HepG2 (cell line): Measurements from ENCODE around the gene MYLK. TPM values are rescaled to one million over a fixed set of nuclear protein-coding genes. Genes with fewer than 3 reads are reported as not detected.

Experiments
- ATF7-NPFF ChIP-seq: sonication (generic); formaldehyde crosslinking; IDR thresholded peaks from 2 replicates; pipeline ENCODE4 v1.8.1; 2023; ENCODE audit warnings: mild to moderate bottlenecking, low read depth, missing genetic modification reagents, moderate library complexity
- CAMTA2 ChIP-seq: sonication (generic); formaldehyde crosslinking; IDR thresholded peaks from 2 replicates; pipeline ENCODE4 v1.4.0; 2020; ENCODE audit warnings: mild to moderate bottlenecking, missing genetic modification reagents, borderline replicate concordance
- KDM3A ChIP-seq: IDR thresholded peaks from 2 replicates; pipeline ENCODE4 v1.6.1; 2018; ENCODE audit warnings: low read depth, missing compliant biosample characterization
- KDM5B ChIP-seq: sonication (generic); formaldehyde crosslinking; IDR thresholded peaks from 2 replicates; pipeline ENCODE4 v1.4.0; 2020; ENCODE audit warnings: missing genetic modification reagents, mild to moderate bottlenecking, borderline replicate concordance
- MEIS1 ChIP-seq: sonication (generic); formaldehyde crosslinking; IDR thresholded peaks from 2 replicates; pipeline ENCODE4 v1.9.0; 2021; ENCODE audit warnings: mild to moderate bottlenecking, missing genetic modification reagents, moderate library complexity, borderline replicate concordance
- MTF2 ChIP-seq: sonication (generic); formaldehyde crosslinking; IDR thresholded peaks from 2 replicates; pipeline ENCODE4 v1.5.0; 2020; ENCODE audit warnings: missing genetic modification reagents, borderline replicate concordance
- SETDB1 ChIP-seq: sonication (generic); formaldehyde crosslinking; IDR thresholded peaks from 2 replicates; pipeline ENCODE4 v1.5.1; 2020; ENCODE audit warnings: missing genetic modification reagents, mild to moderate bottlenecking, borderline replicate concordance
- SMC3 ChIP-seq: IDR thresholded peaks from 2 replicates; pipeline ENCODE4 v1.6.1; 2011; ENCODE audit warnings: low read length, improper control_type of control experiment
- SP4 ChIP-seq: sonication (generic); formaldehyde crosslinking; IDR thresholded peaks from 2 replicates; pipeline ENCODE4 v1.8.1; 2023; ENCODE audit warnings: mild to moderate bottlenecking, missing genetic modification reagents
- TEAD3 ChIP-seq: optimal IDR thresholded peaks from 2 replicates; pipeline ENCODE3; 2016; ENCODE audit warnings: borderline replicate concordance
- ZFP90 ChIP-seq: sonication (generic); formaldehyde crosslinking; IDR thresholded peaks from 2 replicates; pipeline ENCODE4 v1.8.0; 2022; ENCODE audit warnings: missing genetic modification reagents, mild to moderate bottlenecking, inconsistent platforms, borderline replicate concordance
- ZMYM2 ChIP-seq: sonication (generic); formaldehyde crosslinking; IDR thresholded peaks from 2 replicates; pipeline ENCODE4 v1.8.0; 2022; ENCODE audit warnings: mild to moderate bottlenecking, missing genetic modification reagents
- ZNF256 ChIP-seq: sonication (generic); formaldehyde crosslinking; conservative IDR thresholded peaks from 2 replicates; pipeline ENCODE4 v1.4.0; 2020; ENCODE audit warnings: missing genetic modification reagents
- ZNF382 ChIP-seq: sonication (generic); formaldehyde crosslinking; IDR thresholded peaks from 2 replicates; pipeline ENCODE4 v1.5.0; 2020; ENCODE audit warnings: missing genetic modification reagents, mild to moderate bottlenecking, borderline replicate concordance
- ZNF431 ChIP-seq: sonication (generic); formaldehyde crosslinking; IDR thresholded peaks from 2 replicates; pipeline ENCODE4 v1.9.0; 2022; ENCODE audit warnings: missing genetic modification reagents, low read depth, mild to moderate bottlenecking, borderline replicate concordance
- ZNF839 ChIP-seq: sonication (generic); formaldehyde crosslinking; IDR thresholded peaks from 2 replicates; pipeline ENCODE4 v1.4.0; 2020; ENCODE audit warnings: missing genetic modification reagents, mild to moderate bottlenecking, borderline replicate concordance
- polyA plus RNA-seq, 8 experiments: library from polyadenylated mRNA; depleted of rRNA in 3 of 8; stranded (reverse) in 7 of 8; unstranded in 1 of 8; fragments of >200 nt; fragmentation: Illumina TruSeq in 4 of 8; extraction: Trizol in 4 of 8; gene quantifications; 2 replicates each; pipeline versions ENCODE4 v1.2.1 to v1.2.3, GENCODE V29; 2011 to 2016; ENCODE audit warnings: low read depth in 4 of 8, missing spikeins in 1 of 8, mixed read lengths in 1 of 8; ENCODE audit not compliant: insufficient read depth in 1 of 8
- total RNA-seq, 5 experiments: library from RNA; depleted of rRNA; stranded (reverse); fragments of >200 nt; fragmentation: Illumina TruSeq; extraction: Trizol; gene quantifications; 2 replicates each; pipeline ENCODE4 v1.2.3, GENCODE V29; 2016; ENCODE audit warnings: low read depth in 1 of 5
- TF ChIP-seq, protein P1 (sequence below): IDR thresholded peaks from 2 replicates; pipeline ENCODE4 v1.6.1; 2016; ENCODE audit warnings: low read depth, control low read depth
- TF ChIP-seq, protein P2 (sequence below): IDR thresholded peaks from 2 replicates; pipeline ENCODE4 v1.4.0; 2020; ENCODE audit warnings: mild to moderate bottlenecking, missing genetic modification reagents
- TF ChIP-seq, protein P3 (sequence below): sonication (generic); formaldehyde crosslinking; IDR thresholded peaks from 2 replicates; pipeline ENCODE4 v1.8.1; 2022; ENCODE audit warnings: mild to moderate bottlenecking, missing genetic modification reagents
- TF ChIP-seq, protein P4 (sequence below): sonication (generic); formaldehyde crosslinking; IDR thresholded peaks from 2 replicates; pipeline ENCODE4 v1.5.0; 2020; ENCODE audit warnings: missing genetic modification reagents
- TF ChIP-seq, protein P5 (sequence below): IDR thresholded peaks from 2 replicates; pipeline ENCODE4 v1.6.1; 2018; ENCODE audit warnings: missing genetic modification reagents

Gene MYLK
- total and polyA plus RNA-seq, 2 of the 13 experiments (the other 11 are each of a cell fraction or from before 2014, with no cell fraction given): 10.6 to 34.9 TPM

DNA sequence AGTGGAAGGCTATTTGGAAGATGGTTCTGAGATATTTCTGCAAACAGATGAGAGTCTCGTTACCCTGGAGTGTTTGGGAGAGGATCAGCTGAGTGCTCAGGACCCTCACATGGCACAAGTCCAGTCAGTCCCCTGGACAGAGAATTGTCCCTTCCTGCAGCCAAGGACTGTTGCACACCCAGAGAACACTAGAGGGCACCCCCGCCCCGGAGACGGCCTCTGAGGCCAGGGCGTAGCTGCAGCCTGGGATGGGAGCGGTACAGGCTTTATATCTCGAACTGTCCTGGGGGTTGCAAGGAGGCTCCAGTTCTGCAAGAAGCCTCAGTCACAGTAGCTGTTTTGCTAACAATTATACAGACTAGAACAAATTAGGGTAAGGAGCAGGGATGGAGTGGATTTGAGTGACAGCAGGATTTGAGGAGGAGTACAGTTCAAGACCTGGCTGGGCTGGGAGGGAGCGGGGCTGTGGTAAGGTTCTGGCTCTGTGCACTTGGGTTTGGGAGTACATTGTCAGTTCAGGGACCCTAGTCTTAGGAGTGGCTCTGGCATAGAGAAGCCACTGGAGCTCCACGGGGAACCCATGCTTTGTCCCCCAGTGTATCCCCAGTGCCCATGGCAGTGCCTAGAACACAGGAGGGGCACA lies 231.7 kb downstream of the MYLK start (continued):
- TF ChIP-seq, protein P1, sequence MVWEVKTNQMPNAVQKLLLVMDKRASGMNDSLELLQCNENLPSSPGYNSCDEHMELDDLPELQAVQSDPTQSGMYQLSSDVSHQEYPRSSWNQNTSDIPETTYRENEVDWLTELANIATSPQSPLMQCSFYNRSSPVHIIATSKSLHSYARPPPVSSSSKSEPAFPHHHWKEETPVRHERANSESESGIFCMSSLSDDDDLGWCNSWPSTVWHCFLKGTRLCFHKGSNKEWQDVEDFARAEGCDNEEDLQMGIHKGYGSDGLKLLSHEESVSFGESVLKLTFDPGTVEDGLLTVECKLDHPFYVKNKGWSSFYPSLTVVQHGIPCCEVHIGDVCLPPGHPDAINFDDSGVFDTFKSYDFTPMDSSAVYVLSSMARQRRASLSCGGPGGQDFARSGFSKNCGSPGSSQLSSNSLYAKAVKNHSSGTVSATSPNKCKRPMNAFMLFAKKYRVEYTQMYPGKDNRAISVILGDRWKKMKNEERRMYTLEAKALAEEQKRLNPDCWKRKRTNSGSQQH (CRISPR knock-in tag): no peak
- TF ChIP-seq, protein P2, sequence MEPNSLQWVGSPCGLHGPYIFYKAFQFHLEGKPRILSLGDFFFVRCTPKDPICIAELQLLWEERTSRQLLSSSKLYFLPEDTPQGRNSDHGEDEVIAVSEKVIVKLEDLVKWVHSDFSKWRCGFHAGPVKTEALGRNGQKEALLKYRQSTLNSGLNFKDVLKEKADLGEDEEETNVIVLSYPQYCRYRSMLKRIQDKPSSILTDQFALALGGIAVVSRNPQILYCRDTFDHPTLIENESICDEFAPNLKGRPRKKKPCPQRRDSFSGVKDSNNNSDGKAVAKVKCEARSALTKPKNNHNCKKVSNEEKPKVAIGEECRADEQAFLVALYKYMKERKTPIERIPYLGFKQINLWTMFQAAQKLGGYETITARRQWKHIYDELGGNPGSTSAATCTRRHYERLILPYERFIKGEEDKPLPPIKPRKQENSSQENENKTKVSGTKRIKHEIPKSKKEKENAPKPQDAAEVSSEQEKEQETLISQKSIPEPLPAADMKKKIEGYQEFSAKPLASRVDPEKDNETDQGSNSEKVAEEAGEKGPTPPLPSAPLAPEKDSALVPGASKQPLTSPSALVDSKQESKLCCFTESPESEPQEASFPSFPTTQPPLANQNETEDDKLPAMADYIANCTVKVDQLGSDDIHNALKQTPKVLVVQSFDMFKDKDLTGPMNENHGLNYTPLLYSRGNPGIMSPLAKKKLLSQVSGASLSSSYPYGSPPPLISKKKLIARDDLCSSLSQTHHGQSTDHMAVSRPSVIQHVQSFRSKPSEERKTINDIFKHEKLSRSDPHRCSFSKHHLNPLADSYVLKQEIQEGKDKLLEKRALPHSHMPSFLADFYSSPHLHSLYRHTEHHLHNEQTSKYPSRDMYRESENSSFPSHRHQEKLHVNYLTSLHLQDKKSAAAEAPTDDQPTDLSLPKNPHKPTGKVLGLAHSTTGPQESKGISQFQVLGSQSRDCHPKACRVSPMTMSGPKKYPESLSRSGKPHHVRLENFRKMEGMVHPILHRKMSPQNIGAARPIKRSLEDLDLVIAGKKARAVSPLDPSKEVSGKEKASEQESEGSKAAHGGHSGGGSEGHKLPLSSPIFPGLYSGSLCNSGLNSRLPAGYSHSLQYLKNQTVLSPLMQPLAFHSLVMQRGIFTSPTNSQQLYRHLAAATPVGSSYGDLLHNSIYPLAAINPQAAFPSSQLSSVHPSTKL (CRISPR knock-in tag): 0 out of 2 replicates have a peak, but pooled peaks have one; percentile 12
- TF ChIP-seq TEAD3 (CRISPR knock-in tag) (no peak), ATF7-NPFF (CRISPR knock-in tag) (no peak), ZNF839 (CRISPR knock-in tag) (no peak), MTF2 (CRISPR knock-in tag) (no peak), SP4 (CRISPR knock-in tag) (no peak), SETDB1 (CRISPR knock-in tag) (no peak), SMC3 (peak; percentile 69), ZMYM2 (CRISPR knock-in tag) (no peak), CAMTA2 (CRISPR knock-in tag) (no peak), KDM3A (peak; percentile 81; the same call in 1 of the 2 replicates), MEIS1 (CRISPR knock-in tag) (no peak), KDM5B (CRISPR knock-in tag) (peak; percentile 46; the same call in 1 of the 2 replicates), ZNF382 (CRISPR knock-in tag) (no peak), ZFP90 (CRISPR knock-in tag) (no peak), ZNF431 (CRISPR knock-in tag) (no peak), ZNF256 (CRISPR knock-in tag) (no peak)
- TF ChIP-seq, protein P3, sequence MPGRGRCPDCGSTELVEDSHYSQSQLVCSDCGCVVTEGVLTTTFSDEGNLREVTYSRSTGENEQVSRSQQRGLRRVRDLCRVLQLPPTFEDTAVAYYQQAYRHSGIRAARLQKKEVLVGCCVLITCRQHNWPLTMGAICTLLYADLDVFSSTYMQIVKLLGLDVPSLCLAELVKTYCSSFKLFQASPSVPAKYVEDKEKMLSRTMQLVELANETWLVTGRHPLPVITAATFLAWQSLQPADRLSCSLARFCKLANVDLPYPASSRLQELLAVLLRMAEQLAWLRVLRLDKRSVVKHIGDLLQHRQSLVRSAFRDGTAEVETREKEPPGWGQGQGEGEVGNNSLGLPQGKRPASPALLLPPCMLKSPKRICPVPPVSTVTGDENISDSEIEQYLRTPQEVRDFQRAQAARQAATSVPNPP (CRISPR knock-in tag): no peak
- TF ChIP-seq, protein P4, sequence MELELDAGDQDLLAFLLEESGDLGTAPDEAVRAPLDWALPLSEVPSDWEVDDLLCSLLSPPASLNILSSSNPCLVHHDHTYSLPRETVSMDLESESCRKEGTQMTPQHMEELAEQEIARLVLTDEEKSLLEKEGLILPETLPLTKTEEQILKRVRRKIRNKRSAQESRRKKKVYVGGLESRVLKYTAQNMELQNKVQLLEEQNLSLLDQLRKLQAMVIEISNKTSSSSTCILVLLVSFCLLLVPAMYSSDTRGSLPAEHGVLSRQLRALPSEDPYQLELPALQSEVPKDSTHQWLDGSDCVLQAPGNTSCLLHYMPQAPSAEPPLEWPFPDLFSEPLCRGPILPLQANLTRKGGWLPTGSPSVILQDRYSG (CRISPR knock-in tag): no peak
- TF ChIP-seq, protein P5, sequence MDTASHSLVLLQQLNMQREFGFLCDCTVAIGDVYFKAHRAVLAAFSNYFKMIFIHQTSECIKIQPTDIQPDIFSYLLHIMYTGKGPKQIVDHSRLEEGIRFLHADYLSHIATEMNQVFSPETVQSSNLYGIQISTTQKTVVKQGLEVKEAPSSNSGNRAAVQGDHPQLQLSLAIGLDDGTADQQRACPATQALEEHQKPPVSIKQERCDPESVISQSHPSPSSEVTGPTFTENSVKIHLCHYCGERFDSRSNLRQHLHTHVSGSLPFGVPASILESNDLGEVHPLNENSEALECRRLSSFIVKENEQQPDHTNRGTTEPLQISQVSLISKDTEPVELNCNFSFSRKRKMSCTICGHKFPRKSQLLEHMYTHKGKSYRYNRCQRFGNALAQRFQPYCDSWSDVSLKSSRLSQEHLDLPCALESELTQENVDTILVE (CRISPR knock-in tag): no peak
